Fibroblast of the aortic adventitia (primary cell): ENCODE data around the gene MYO16. TPM values are rescaled to one million over a fixed set of nuclear protein-coding genes. Genes with fewer than 3 reads are reported as not detected.
"Not testable (repeated sequence)": the region's sequence is repeated elsewhere in the genome, so short reads cannot be mapped to it uniquely, and the experiment has no call there.

Source experiments
- DNase-seq: peaks from one replicate; pipeline ENCODE4 v3.0.0-alpha.2; 2010; ENCODE audit warnings: low read depth
- H3K4me3 ChIP-seq: 2 replicates; pipeline ENCODE4 v1.5.1; 2011; ENCODE audit warnings: low read depth, mild to moderate bottlenecking, control low read depth, low read length, moderate library complexity
- total RNA-seq: library from RNA; depleted of rRNA; stranded (reverse); fragments of >200 nt; gene quantifications from 2 replicates; pipeline ENCODE4 v1.2.3, GENCODE V29; 2012; ENCODE audit warnings: low replicate concordance
- TF ChIP-seq, protein P1 (sequence below): IDR thresholded peaks from 2 replicates; pipeline ENCODE4 v1.5.1; 2011; ENCODE audit warnings: mild to moderate bottlenecking, low read length, control low read depth, inconsistent platforms; ENCODE audit not compliant: insufficient read depth

MYO16 gene
- total RNA-seq, 1 donor: under 0.01 TPM

DNA sequence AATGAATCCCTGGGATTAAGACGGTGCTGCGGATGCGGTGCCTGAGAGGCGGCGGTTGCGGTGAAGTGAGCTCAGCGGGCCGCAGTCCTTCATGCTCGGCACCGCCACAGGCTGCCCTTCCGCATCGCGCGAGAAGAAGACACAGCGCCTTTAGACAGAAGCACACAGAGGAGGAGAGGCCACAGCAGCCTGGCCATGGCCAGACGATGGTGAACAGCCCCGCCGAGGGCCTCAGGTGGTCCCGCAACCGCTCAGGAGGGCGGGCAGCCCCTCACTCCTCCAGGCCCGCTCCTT lies 459.2 kb downstream of the MYO16 start:
- TF ChIP-seq, protein P1, sequence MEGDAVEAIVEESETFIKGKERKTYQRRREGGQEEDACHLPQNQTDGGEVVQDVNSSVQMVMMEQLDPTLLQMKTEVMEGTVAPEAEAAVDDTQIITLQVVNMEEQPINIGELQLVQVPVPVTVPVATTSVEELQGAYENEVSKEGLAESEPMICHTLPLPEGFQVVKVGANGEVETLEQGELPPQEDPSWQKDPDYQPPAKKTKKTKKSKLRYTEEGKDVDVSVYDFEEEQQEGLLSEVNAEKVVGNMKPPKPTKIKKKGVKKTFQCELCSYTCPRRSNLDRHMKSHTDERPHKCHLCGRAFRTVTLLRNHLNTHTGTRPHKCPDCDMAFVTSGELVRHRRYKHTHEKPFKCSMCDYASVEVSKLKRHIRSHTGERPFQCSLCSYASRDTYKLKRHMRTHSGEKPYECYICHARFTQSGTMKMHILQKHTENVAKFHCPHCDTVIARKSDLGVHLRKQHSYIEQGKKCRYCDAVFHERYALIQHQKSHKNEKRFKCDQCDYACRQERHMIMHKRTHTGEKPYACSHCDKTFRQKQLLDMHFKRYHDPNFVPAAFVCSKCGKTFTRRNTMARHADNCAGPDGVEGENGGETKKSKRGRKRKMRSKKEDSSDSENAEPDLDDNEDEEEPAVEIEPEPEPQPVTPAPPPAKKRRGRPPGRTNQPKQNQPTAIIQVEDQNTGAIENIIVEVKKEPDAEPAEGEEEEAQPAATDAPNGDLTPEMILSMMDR: no peak

DNA sequence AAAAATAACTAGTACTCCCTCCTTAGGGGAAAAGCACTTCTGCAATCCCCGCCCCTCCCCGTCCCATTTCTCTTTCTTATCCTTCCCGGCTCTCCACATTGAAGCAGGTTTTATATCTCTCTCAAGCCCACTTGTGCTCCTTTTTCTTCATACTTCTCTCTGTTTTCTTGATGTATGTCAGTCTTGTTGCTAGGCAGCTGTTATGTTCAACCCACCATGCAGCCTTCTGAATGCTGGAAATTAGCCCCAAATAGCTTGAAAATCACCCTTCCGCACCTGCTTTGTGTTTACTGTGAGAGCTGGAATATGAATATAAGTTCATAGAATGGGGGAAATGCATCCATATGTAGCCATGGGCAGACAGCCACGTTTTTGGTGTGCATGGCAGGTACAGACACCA lies 461.4 kb downstream of the MYO16 start:
- no peak for DNase-seq
- H3K4me3 ChIP-seq: no peak overlapping the region
- TF ChIP-seq, protein P1: no peak

More for the DNA sequence above, 459.2 kb downstream of the MYO16 start:
- no peak for DNase-seq
- H3K4me3 ChIP-seq: no peak overlapping the region

DNA sequence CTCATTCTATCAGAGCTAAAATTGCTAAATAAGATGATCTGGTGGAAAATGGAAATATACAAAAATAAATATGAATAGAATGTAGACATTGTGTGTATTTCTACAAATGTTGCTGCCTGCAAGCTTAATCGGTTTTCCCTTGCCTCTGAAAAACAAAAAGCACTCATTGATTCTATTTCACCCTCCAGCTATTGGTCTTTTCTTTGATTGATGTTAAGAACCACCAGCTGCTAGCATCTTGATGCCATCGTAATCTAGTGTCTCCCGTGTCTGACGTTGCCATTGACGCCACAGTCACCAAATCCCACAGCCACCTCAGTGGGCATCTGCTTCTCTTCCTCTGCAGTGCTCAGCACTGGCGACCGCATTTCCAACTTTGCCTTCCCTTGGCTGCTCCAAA lies 461.8 kb downstream of the MYO16 start:
- H3K4me3 ChIP-seq: no peak overlapping the region
- TF ChIP-seq, protein P1: no peak
- no peak for DNase-seq

DNA sequence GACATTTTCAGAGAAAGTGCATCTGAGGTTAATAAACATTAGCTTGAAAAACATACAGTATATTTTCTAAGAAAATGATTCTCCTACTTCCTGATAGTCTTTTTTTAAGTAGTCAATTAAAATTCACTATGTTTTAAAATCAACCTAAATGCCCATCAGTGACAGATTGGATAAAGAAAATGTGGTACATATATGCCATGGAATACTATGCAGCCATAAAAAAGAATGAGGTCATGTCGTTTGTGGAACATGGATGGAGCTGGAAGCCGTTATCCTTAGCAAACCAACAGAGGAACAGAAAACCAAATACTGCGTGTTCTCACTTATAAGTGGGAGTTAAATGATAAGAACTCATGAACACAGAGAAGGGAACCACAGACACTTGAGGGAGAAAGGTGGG lies 462.8 kb downstream of the MYO16 start:
- not testable (repeated sequence) for DNase-seq, H3K4me3 ChIP-seq

DNA sequence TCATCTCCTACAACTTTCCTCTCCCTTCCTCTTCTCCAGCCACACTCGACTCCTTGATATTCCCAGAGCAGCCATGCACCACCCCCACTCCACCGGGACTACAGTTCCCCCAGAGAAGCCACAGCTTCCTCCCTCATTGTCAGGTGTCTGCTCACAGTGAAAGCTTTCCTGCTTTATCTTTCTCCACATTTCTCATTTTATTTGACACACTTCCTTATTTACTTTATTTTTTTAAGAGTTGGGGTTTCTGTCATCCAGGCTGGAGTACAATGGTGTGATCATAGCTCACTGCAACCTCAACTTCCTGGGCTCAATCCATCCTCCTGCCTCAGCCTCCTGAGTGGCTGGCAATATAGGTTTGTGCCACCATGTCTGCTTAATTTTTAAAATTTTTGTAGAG lies 464.6 kb downstream of the MYO16 start:
- TF ChIP-seq, protein P1: no peak
- no peak for DNase-seq
- no peak overlapping the region for H3K4me3 ChIP-seq

DNA sequence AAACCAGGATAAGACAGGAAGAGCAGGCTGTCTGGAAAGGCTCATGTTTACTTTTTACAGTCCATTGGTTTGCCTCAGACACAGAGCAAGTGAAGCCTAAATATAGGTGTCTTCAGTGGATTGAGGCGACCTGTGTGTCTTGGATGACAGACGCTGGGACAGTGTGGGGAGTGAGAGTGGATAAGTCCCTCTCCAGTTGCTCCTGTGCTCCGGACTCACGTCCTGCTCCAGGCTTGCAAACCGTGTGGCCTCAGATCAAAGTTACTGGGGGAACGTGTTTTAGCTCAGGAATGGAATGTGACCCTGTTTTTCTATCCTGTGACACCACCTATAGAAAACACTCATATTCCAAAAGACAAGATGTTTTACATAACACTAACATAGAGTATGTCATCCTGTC lies 465.7 kb downstream of the MYO16 start:
- DNase-seq: no peak
- no peak overlapping the region for H3K4me3 ChIP-seq
- TF ChIP-seq, protein P1: no peak

DNA sequence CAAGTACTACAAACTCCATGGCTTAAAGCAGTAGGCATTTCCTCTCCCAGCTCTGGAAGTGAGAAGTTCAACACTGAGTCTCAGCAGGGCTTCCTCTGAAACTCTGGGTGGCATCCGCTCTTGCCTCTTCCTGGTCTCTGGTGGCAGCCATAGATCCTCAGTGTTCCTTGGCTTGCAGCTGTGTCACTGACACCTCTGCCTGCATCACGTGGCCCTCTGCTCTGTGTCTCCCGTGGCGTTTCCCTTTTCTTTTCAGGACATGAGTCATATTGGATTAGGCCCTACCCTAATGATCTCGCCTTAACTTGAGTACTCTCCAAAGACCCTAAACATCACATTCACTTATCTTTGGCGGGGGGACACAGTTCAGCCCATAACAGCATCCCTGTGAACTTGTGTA lies 466.7 kb downstream of the MYO16 start:
- TF ChIP-seq, protein P1: no peak
- no peak overlapping the region for H3K4me3 ChIP-seq
- no peak for DNase-seq

DNA sequence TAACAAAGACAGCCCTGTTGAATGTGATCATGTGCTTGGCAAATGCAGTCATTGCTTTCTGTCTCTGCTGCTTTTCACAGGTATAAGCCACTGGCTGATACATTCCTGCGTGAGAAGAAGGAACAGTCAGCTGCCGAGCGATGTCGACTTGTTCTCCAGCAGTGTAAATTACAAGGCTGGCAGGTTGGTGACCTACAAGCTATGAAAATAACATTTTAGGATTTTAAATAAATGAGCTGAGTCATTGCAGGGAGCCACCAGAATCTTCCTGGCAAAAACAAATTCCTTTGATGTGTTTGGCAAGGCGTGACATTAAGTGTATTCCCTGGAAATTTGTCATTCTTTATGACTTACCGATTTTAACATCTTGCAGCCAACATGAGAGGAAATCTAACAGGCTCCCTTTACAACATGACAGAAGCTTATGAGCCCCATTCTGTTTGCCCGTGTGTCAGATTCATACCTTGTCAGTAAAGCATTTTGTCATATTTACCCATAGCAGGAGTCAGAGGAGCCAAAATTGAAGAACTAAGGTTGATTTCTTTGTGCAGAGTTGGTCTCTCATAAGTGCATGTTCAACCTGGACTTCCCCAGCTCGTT lies 471.4 kb downstream of the MYO16 start:
- TF ChIP-seq, protein P1: no peak
- DNase-seq: no peak
- no peak overlapping the region for H3K4me3 ChIP-seq
